GM12873 (cell line): Measurements from ENCODE around the gene C1orf21.

Experiments
- TF ChIP-seq, protein P1 (sequence below): IDR thresholded peaks from 2 replicates; pipeline ENCODE4 v1.5.1; 2012; ENCODE audit warnings: low read depth, mild to moderate bottlenecking, moderate library complexity, low read length, control low read depth; ENCODE audit not compliant: insufficient read depth; ENCODE audit errors: missing control alignments

The C1orf21 gene

DNA sequence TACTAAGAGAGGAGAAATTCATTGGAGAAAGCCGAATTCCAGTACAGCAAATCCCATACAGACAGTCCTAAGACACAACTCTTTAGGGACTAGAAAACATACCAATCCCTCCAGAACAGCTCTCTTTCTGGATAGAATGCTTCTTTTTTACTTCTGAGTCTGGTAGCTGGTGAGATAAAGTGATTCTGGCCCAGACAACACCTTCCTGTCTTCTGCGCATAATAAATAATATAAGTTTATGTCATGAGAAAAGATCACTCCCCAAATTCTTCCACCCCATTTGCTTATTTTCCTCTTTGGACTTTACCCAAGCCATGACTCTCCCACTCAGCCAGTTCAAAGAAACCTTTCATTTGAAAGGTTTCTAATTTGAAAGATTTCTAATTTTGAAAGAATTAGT is 269.4 kb downstream of the C1orf21 start:
- TF ChIP-seq, protein P1, sequence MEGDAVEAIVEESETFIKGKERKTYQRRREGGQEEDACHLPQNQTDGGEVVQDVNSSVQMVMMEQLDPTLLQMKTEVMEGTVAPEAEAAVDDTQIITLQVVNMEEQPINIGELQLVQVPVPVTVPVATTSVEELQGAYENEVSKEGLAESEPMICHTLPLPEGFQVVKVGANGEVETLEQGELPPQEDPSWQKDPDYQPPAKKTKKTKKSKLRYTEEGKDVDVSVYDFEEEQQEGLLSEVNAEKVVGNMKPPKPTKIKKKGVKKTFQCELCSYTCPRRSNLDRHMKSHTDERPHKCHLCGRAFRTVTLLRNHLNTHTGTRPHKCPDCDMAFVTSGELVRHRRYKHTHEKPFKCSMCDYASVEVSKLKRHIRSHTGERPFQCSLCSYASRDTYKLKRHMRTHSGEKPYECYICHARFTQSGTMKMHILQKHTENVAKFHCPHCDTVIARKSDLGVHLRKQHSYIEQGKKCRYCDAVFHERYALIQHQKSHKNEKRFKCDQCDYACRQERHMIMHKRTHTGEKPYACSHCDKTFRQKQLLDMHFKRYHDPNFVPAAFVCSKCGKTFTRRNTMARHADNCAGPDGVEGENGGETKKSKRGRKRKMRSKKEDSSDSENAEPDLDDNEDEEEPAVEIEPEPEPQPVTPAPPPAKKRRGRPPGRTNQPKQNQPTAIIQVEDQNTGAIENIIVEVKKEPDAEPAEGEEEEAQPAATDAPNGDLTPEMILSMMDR = no peak

DNA sequence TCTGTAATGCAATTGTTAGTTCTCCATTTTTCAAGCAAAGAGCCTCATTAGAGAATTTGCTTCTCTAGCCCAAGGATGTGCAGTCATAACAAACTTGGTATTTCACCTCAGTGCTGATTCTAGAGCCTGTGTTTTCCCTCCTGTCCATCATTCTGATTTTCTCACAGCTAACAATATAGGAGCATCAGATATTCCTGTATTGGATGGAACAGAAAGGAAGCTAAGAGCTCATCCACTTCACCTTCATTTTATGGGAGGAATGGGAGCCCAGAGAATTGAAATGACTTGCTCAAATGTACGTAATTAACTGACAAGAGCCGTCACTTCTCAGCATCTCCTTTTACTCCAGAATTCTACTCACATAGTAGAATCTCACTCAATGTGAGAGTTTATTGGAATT is 271.2 kb downstream of the C1orf21 start:
- TF ChIP-seq, protein P1 = no peak

DNA sequence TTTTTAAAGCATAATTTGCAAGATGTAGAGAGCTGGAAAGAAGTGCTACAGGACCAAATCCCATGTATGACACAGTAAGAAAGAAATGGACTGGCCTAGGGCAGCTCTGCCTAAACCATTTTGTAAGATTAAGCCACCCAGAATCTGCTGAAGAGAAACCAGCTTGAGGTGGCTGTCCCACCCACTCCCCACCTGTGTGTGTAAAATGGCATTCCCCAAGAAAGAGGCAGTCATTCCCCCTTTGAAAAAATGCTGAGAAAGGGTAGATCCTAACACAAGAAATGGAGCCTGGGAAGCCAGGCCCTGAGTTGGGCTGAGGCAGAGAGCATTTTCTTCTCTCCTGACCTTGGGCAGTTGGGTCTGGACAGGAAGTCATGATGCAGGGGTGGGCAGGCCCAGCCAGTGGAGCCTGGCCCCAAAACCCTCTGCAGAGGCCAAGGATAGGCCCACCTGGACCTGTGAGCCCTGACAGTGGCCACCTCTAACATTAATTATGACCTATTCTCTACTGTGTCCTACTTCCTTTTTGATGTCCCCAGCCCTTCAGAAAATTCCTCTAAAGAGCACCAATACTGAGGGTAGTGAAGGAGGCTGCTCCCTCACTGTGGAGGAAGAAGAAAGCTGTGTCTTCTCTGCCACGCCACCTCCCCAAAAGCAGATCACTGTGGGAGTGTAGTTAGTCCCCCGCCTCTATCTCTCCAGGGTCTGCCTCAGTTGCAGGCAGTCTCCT is 273.8 kb downstream of the C1orf21 start:
- TF ChIP-seq, protein P1 = no peak

DNA sequence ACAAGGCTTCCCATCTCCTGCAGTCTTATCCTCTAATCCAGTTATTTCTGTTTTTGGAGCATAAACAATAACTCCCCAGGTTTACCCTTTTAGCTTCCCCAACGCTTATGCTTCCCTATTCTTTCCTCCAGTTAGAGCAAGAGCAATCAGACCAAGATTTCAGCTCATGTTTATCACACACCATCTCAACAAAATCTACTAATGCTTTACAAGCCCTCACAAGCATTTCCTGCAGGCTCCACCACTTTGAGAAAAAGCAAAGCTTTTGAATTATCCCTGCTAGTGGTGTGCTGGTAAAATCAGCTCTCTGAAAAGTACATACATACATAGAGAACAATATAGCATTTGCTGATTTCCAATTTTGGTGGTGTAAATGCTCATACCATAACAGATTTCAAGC is 275.0 kb downstream of the C1orf21 start:
- TF ChIP-seq, protein P1 = no peak

DNA sequence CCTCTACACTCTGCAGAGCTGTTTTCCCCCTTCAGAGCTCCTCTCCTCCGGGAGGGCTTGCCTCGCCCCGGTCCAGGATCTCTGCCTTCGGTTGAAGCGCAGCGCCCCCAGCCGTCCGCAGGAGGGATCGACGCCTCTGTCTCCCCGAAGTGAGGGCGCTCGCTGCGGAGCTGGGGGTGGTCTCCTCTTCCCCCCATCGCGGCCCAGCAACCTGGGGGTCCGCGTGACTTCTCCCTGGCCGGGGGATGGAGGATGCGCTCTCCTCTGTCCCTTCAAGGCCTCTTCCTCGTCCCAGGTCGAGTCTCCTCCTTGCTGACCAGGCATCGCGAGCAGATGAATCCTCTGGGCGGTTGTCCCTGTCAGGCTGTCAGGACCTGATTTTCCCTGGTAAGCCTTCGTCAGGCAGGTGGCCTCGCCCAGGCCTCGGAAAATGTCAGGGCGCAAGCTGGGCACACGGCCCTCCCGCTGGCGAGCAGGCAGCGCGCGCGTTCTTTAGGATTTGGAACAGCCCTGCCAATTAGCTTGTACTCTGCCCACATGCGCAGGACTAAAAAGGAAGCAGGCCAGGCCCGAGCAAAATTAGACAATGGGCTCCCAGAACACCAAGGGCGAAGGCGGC is 277.3 kb downstream of the C1orf21 start:
- TF ChIP-seq, protein P1 = peak; percentile 95

DNA sequence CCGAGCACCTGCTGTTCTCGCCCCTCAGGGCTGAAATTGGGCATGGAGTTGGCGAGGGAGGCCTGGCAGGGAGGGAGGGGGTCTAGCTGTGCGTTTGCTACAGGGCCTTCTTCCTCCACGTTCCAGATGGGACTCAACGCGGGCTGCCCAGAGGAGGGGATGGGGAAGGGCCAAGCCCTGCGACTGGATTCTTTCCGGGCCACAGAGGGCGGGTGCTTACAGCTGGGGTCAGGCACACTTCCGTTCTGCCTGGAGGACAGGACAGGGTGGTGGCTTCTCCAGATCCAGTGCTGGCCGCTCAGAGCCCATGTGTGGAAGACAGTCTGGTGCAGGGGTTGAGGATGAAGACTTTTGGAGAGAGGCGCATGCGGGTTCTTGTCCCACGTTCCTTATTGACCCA is 277.8 kb downstream of the C1orf21 start:
- TF ChIP-seq, protein P1 = no peak

DNA sequence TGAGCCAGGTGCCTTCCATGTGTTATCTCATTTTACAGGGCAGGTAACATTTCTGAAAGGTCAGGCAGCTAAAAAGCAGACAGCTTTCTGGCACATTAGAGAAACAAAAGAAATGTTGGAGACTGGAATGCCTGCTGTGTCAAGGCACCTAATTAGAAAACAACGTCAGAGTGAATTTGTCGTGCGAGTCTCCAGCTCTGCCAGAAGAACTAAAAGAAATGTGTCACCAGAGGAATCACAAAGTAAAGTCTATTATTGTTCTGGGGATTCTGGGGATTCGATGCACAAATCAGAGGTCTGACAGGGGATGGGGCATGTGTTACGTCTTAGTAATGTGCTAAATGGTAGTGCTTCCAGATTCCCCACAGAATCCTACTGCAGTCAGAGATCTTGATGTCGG is 278.5 kb downstream of the C1orf21 start:
- TF ChIP-seq, protein P1 = no peak
